A549 (cell line): ENCODE results near the gene ZSWIM5. TPM values are rescaled to one million over a fixed set of nuclear protein-coding genes. Genes with fewer than 3 reads are reported as not detected.

ENCODE experiments used
- ATAC-seq, 2 experiments: fragments of 200-7000 bp in 1 of 2; fragments of >200 bp in 1 of 2; cut with Nextera tagmentation in 1 of 2; cut with Tn5 transposase in 1 of 2; 3 replicates each; pipeline versions ENCODE4 v1.8.0 to v1.9.1; 2018 to 2020; ENCODE audit warnings: mild to moderate bottlenecking in 1 of 2, moderate library complexity in 1 of 2
- CTCF ChIA-PET: fragments of 300-600 bp; sonication (Branson Sonifier 250); formaldehyde crosslinking; extraction: SDS; loops from one replicate; lab custom pipeline; 2021; ENCODE audit warnings: antibody characterized with exemption, inconsistent platforms; lab: Yijun Ruan, JAX
- POLR2A ChIA-PET: fragments of 350-600 bp; formaldehyde crosslinking; extraction: SDS; loops from one replicate; lab custom pipeline; 2021; ENCODE audit warnings: antibody characterized with exemption, inconsistent platforms; lab: Yijun Ruan, JAX
- DNase-seq, 2 experiments: peaks; one replicate each; pipeline versions ENCODE4 v3.0.0 to v3.0.0-alpha.2; 2011 to 2016; ENCODE audit warnings: low read depth in 1 of 2, low spot score in 1 of 2
- FAIRE-seq: peaks from 2 replicates; lab custom pipeline; 2011; peaks lifted over from hg19 to GRCh38; lab: Jason Lieb, UNC
- H3K27ac ChIP-seq, 2 experiments: fragments of >200 bp; sonication (Bioruptor Twin); formaldehyde crosslinking; 3 replicates each; pipeline ENCODE4 v1.5.1; 2016 to 2017
- H3K4me1 ChIP-seq: fragments of >200 bp; sonication (Bioruptor Twin); formaldehyde crosslinking; 3 replicates; pipeline ENCODE4 v1.6.1; 2016
- H3K4me2 ChIP-seq: fragments of >200 bp; sonication (Bioruptor Twin); formaldehyde crosslinking; 3 replicates; pipeline ENCODE4 v1.6.1; 2016
- H3K4me3 ChIP-seq: fragments of >200 bp; sonication (Bioruptor Twin); formaldehyde crosslinking; 3 replicates; pipeline ENCODE4 v1.5.1; 2016
- H3K9me3 ChIP-seq: fragments of >200 bp; sonication (Bioruptor Twin); formaldehyde crosslinking; 3 replicates; pipeline ENCODE4 v1.6.1; 2016
- ATOH8 ChIP-seq: fragments of 250-450 bp; sonication (Bioruptor Pico); IDR thresholded peaks from 2 replicates; pipeline ENCODE4 v1.5.0; 2020; ENCODE audit warnings: low read depth, mild to moderate bottlenecking, moderate library complexity
- BHLHE40 ChIP-seq: IDR thresholded peaks from 2 replicates; pipeline ENCODE4 v1.6.1; 2012; ENCODE audit warnings: low read depth, low read length, inconsistent platforms
- EHF ChIP-seq: fragments of 250-450 bp; sonication (Bioruptor Pico); IDR thresholded peaks from 2 replicates; pipeline ENCODE4 v1.5.0; 2020; ENCODE audit warnings: mild to moderate bottlenecking
- EP300 ChIP-seq, 2 experiments: fragments of >200 bp; sonication (Bioruptor Twin); formaldehyde crosslinking; IDR thresholded peaks; 2 replicates in 1 of 2; 3 replicates in 1 of 2; pipeline ENCODE4 v1.6.1; 2016 to 2017
- FOXS1 ChIP-seq: fragments of 250-450 bp; sonication (Bioruptor Pico); IDR thresholded peaks from 2 replicates; pipeline ENCODE4 v1.5.0; 2020; ENCODE audit warnings: mild to moderate bottlenecking, moderate library complexity
- HOXB5 ChIP-seq: fragments of 250-450 bp; sonication (Bioruptor Pico); IDR thresholded peaks from 2 replicates; pipeline ENCODE4 v1.5.0; 2020; ENCODE audit warnings: mild to moderate bottlenecking, moderate library complexity
- JUNB ChIP-seq: fragments of >200 bp; sonication (Bioruptor Twin); formaldehyde crosslinking; IDR thresholded peaks from 2 replicates; pipeline ENCODE4 v1.6.1; 2016
- MAX ChIP-seq: IDR thresholded peaks from 2 replicates; pipeline ENCODE4 v1.6.1; 2012
- MYC ChIP-seq: IDR thresholded peaks from 2 replicates; pipeline ENCODE4 v1.6.1; 2012; ENCODE audit warnings: mild to moderate bottlenecking, inconsistent platforms, low read length, improper control_type of control experiment, borderline replicate concordance
- NFE2L2 ChIP-seq: fragments of 150-350 bp; conservative IDR thresholded peaks from 2 replicates; pipeline ENCODE4 v1.6.1; 2014; ENCODE audit warnings: low read length
- POLR2A ChIP-seq: IDR thresholded peaks from 2 replicates; pipeline ENCODE4 v1.6.1; 2012; ENCODE audit warnings: mild to moderate bottlenecking, low read length
- RAD21 ChIP-seq, 2 experiments: fragments of >200 bp in 1 of 2; sonication (Bioruptor Twin) in 1 of 2; formaldehyde crosslinking in 1 of 2; IDR thresholded peaks in 1 of 2; conservative IDR thresholded peaks in 1 of 2; 2 replicates in 1 of 2; 3 replicates in 1 of 2; pipeline ENCODE4 v1.6.1; 2012 to 2018; ENCODE audit warnings: inconsistent platforms in 1 of 2
- SMC3 ChIP-seq: fragments of >200 bp; sonication (Bioruptor Twin); formaldehyde crosslinking; IDR thresholded peaks from 3 replicates; pipeline ENCODE4 v1.6.1; 2018; ENCODE audit warnings: inconsistent platforms
- TFCP2L1 ChIP-seq: fragments of 250-450 bp; sonication (Bioruptor Pico); IDR thresholded peaks from 2 replicates; pipeline ENCODE4 v1.5.0; 2021; ENCODE audit warnings: mild to moderate bottlenecking
- ZC3H11A ChIP-seq: fragments of 450-650 bp; IDR thresholded peaks from 2 replicates; pipeline ENCODE4 v1.6.1; 2014; ENCODE audit warnings: antibody characterized with exemption, mild to moderate bottlenecking
- WGBS: methylation state at CpG from one replicate; pipeline ENCODE4 v1.1.6; 2017; ENCODE audit errors: missing lambda C conversion rate; 5-methylcytosine and 5-hydroxymethylcytosine counted together
- polyA plus RNA-seq, 4 experiments: library from polyadenylated mRNA; depleted of rRNA in 3 of 4; stranded (reverse); fragments of >200 nt; fragmentation: RNase III in 1 of 4; extraction: RNeasy Plus Mini Kit Qiagen cat#74134 plus additional on column Dnase treatment in 1 of 4; gene quantifications; 2 replicates in 3 of 4; 3 replicates in 1 of 4; pipeline ENCODE4 v1.2.3, GENCODE V29; 2011 to 2017
- TF ChIP-seq, protein P1 (sequence below): fragments of 250-450 bp; sonication (Bioruptor Pico); IDR thresholded peaks from 2 replicates; pipeline ENCODE4 v1.5.0; 2021; ENCODE audit warnings: mild to moderate bottlenecking, moderate library complexity, borderline replicate concordance
- TF ChIP-seq, protein P2 (sequence below): IDR thresholded peaks from 2 replicates; pipeline ENCODE4 v1.6.1; 2012; ENCODE audit warnings: low read depth, borderline replicate concordance

Gene ZSWIM5
- polyA plus RNA-seq, 2 of the 4 experiments (the other 2 are of a cell fraction): 0.52 to 1.3 TPM

- no peak for TF ChIP-seq ATOH8 (CRISPR knock-in tag)
- TF ChIP-seq EHF (CRISPR knock-in tag): no peak
- TF ChIP-seq FOXS1 (CRISPR knock-in tag): no peak
- no peak for TF ChIP-seq EP300 (IDR thresholded peaks at IDR 0.05)
- no peak for TF ChIP-seq POLR2A
- no peak for TF ChIP-seq TFCP2L1 (CRISPR knock-in tag)
- TF ChIP-seq BHLHE40: no peak
- no peak for TF ChIP-seq JUNB
Measured at GRCh38 chr1:45123358-45123757, 83.0 kb downstream of the ZSWIM5 start (continued).

DNA sequence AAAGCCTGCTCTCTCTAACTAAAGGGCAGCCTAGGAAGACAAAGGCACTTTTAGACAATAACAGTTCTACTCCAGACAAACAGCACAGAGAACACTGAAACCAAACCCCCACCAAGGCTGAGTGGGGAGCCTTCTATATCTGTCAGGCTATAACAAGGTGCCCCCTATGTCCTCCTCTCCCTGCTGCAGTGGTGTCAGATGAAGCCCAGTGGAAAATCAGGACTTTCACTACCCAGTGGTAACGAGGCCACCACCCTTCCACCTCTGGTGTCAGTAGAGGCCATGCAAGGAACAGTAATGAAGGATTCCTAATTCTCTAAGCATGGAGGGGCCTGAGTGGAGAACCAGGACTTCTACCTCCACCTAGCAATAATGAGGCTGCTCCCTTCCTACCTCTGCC is 83.7 kb downstream of the ZSWIM5 start:
- 83% methylated on average over 1 of the region's 1 CpG for WGBS
- H3K4me2 ChIP-seq: no peak overlapping the region
- H3K4me1 ChIP-seq: no peaks in the 10 kb centered on the region
- H3K4me3 ChIP-seq: no peak overlapping the region
- TF ChIP-seq MYC (no peak), MAX (no peak), NFE2L2 (no peak), ZC3H11A (no peak), BHLHE40 (no peak), SMC3 (no peak), RAD21 (conservative IDR thresholded peaks at IDR 0.05 in 1 of 2, IDR thresholded peaks at IDR 0.05 in 1 of 2) (no peak), HOXB5 (CRISPR knock-in tag) (no peak)
- no peak overlapping the region for H3K27ac ChIP-seq
- ATAC-seq: no peak
- H3K9me3 ChIP-seq: no peaks in the 10 kb centered on the region
- FAIRE-seq: no peak
- CTCF ChIA-PET: no interaction called here
- POLR2A ChIA-PET: no interaction called here
- no peak for DNase-seq

DNA sequence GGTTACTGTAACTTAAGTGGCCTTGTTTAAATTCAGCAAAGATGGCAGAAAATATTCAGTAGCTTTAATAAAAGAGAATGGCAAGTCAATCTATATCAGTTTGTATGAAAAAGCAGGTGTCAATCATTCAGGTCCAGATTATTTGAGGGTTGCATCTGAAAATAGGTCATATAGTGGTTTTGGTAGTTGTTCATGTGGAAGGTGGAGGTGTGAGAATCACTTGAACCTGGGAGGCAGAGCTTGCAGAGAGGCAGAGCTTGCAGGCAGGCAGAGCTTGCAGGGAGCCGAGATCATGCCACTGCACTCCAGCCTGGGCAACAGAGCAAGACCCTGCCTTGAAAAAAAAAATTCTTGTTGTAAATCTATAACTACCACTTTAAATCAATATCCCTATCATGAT is 88.6 kb downstream of the ZSWIM5 start:
- H3K27ac ChIP-seq: no peak overlapping the region
- TF ChIP-seq, protein P1, sequence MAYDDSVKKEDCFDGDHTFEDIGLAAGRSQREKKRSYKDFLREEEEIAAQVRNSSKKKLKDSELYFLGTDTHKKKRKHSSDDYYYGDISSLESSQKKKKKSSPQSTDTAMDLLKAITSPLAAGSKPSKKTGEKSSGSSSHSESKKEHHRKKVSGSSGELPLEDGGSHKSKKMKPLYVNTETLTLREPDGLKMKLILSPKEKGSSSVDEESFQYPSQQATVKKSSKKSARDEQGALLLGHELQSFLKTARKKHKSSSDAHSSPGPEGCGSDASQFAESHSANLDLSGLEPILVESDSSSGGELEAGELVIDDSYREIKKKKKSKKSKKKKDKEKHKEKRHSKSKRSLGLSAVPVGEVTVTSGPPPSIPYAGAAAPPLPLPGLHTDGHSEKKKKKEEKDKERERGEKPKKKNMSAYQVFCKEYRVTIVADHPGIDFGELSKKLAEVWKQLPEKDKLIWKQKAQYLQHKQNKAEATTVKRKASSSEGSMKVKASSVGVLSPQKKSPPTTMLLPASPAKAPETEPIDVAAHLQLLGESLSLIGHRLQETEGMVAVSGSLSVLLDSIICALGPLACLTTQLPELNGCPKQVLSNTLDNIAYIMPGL (CRISPR knock-in tag): no peak
- ATAC-seq (no peak), FAIRE-seq (no peak), DNase-seq (no peak)
- no peak overlapping the region for H3K4me3 ChIP-seq
- no peaks in the 10 kb centered on the region for H3K9me3 ChIP-seq
- ChIA-PET CTCF (no interaction called here), POLR2A (no interaction called here)
- 50% methylated on average over 1 of the region's 1 CpG for WGBS
- no peak overlapping the region for H3K4me2 ChIP-seq
- no peaks in the 10 kb centered on the region for H3K4me1 ChIP-seq

DNA sequence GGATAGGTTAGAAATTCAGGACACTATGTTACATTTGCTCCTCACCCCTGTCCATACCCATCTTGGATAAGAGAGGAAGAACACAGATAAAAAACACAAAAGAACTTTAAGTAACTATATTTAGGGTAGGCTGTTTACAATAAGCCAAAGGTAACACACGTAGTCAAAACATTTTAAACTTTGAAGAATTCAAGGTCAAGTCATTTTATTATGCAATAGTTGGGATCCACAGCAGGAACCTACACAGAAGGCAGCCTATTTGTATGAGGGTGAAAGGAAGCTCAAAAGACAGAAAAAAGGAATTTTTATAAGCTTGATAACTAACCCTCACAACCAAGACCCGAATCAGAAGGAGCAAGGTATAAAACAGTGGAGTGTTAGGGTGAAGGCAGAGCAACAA is 89.6 kb downstream of the ZSWIM5 start:
- WGBS: 21% methylated on average over 2 of the region's 2 CpGs
- DNase-seq (no peak), FAIRE-seq (no peak), ATAC-seq (no peak)
- TF ChIP-seq, protein P2, sequence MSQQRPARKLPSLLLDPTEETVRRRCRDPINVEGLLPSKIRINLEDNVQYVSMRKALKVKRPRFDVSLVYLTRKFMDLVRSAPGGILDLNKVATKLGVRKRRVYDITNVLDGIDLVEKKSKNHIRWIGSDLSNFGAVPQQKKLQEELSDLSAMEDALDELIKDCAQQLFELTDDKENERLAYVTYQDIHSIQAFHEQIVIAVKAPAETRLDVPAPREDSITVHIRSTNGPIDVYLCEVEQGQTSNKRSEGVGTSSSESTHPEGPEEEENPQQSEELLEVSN: no peak
- TF ChIP-seq SMC3: no peak
- H3K4me3 ChIP-seq: no peak overlapping the region
- H3K4me2 ChIP-seq: no peak overlapping the region
- no peak overlapping the region for H3K27ac ChIP-seq
- H3K9me3 ChIP-seq: no peaks in the 10 kb centered on the region
- H3K4me1 ChIP-seq: no peaks in the 10 kb centered on the region
- CTCF ChIA-PET: interaction anchor here (0.9 kb wide), 1 partner anchor 9 kb away, joined by 3 read pairs; no protein-coding TSS in a partner anchor
- POLR2A ChIA-PET: no interaction called here
